ENCODE results near the gene NFATC2.

The NFATC2 gene

GRCh38 chr20:51437182-51437924 lies 105.2 kb downstream of the NFATC2 start:
- no peaks in the 10 kb centered on the region for H3K27me3 ChIP-seq (ENCODE audit: low read length)
- no peak overlapping the region for H3K4me3 ChIP-seq (ENCODE audit: insufficient read depth, low read length, poor library complexity, severe bottlenecking)
- TF ChIP-seq EZH2phosphoT487 (conservative IDR thresholded peaks at IDR 0.05; ENCODE audit: low read length): no peak
- no peak overlapping the region for H2AFZ ChIP-seq (ENCODE audit: low read depth, low read length, severe bottlenecking)
- H3K27ac ChIP-seq (ENCODE audit: low read depth, low read length): no peak overlapping the region
- H3K36me3 ChIP-seq (ENCODE audit: low read length): no peaks in the 10 kb centered on the region
- H3K79me2 ChIP-seq (ENCODE audit: insufficient read depth, low read length): no peaks in the 10 kb centered on the region
- no peaks in the 10 kb centered on the region for H3K9me2 ChIP-seq (replicated peaks; ENCODE audit: insufficient read depth, low read length)
- no peak overlapping the region for H3K4me2 ChIP-seq (ENCODE audit: low read depth, low read length, poor library complexity, severe bottlenecking)
- no peaks in the 10 kb centered on the region for H4K20me1 ChIP-seq (ENCODE audit: low read depth, low read length)
- no peaks in the 10 kb centered on the region for H3F3A ChIP-seq (ENCODE audit: insufficient read depth)
- no peaks in the 10 kb centered on the region for H3K9me3 ChIP-seq (ENCODE audit: insufficient read depth, low read length)
- H3K9ac ChIP-seq (ENCODE audit: low read length): no peak overlapping the region

- no peaks in the 10 kb centered on the region for H3F3A ChIP-seq (ENCODE audit: insufficient read depth)
- no peak for TF ChIP-seq EZH2phosphoT487 (conservative IDR thresholded peaks at IDR 0.05; ENCODE audit: low read length)
- H3K9ac ChIP-seq (ENCODE audit: low read length): no peak overlapping the region
- no peaks in the 10 kb centered on the region for H4K20me1 ChIP-seq (ENCODE audit: low read depth, low read length)
- no peak overlapping the region for H3K4me2 ChIP-seq (ENCODE audit: low read depth, low read length, poor library complexity, severe bottlenecking)
- H3K27me3 ChIP-seq (ENCODE audit: low read length): no peaks in the 10 kb centered on the region
- no peak overlapping the region for H3K4me3 ChIP-seq (ENCODE audit: insufficient read depth, low read length, poor library complexity, severe bottlenecking)
- no peaks in the 10 kb centered on the region for H3K9me3 ChIP-seq (ENCODE audit: insufficient read depth, low read length)
- no peak overlapping the region for H3K27ac ChIP-seq (ENCODE audit: low read depth, low read length)
- no peaks in the 10 kb centered on the region for H3K9me2 ChIP-seq (replicated peaks; ENCODE audit: insufficient read depth, low read length)
- H2AFZ ChIP-seq (ENCODE audit: low read depth, low read length, severe bottlenecking): no peak overlapping the region
- H3K79me2 ChIP-seq (ENCODE audit: insufficient read depth, low read length): no peaks in the 10 kb centered on the region
- H3K36me3 ChIP-seq (ENCODE audit: low read length): no peaks in the 10 kb centered on the region
Observed at GRCh38 chr20:51434580-51435247, 107.8 kb downstream of the NFATC2 start.

GRCh38 chr20:51434026-51434425 lies 108.5 kb downstream of the NFATC2 start:
- H4K20me1 ChIP-seq (ENCODE audit: low read depth, low read length): no peaks in the 10 kb centered on the region
- no peaks in the 10 kb centered on the region for H3F3A ChIP-seq (ENCODE audit: insufficient read depth)
- H3K36me3 ChIP-seq (ENCODE audit: low read length): no peaks in the 10 kb centered on the region
- H2AFZ ChIP-seq (ENCODE audit: low read depth, low read length, severe bottlenecking): no peak overlapping the region
- TF ChIP-seq CTCF (IDR thresholded peaks at IDR 0.05; ENCODE audit: insufficient read depth, low read length, poor library complexity, severe bottlenecking): no peak
- TF ChIP-seq EZH2phosphoT487 (conservative IDR thresholded peaks at IDR 0.05; ENCODE audit: low read length): no peak
- no peak overlapping the region for H3K4me2 ChIP-seq (ENCODE audit: low read depth, low read length, poor library complexity, severe bottlenecking)
- no peaks in the 10 kb centered on the region for H3K9me3 ChIP-seq (ENCODE audit: insufficient read depth, low read length)
- no peaks in the 10 kb centered on the region for H3K9me2 ChIP-seq (replicated peaks; ENCODE audit: insufficient read depth, low read length)
- no peaks in the 10 kb centered on the region for H3K79me2 ChIP-seq (ENCODE audit: insufficient read depth, low read length)
- no peak overlapping the region for H3K27ac ChIP-seq (ENCODE audit: low read depth, low read length)
- no peaks in the 10 kb centered on the region for H3K27me3 ChIP-seq (ENCODE audit: low read length)
- no peak overlapping the region for H3K4me3 ChIP-seq (ENCODE audit: insufficient read depth, low read length, poor library complexity, severe bottlenecking)
- no peak overlapping the region for H3K9ac ChIP-seq (ENCODE audit: low read length)

- Histone ChIP-seq H3K9ac (ENCODE audit: low read length) (no peak overlapping the region), H3K4me3 (ENCODE audit: insufficient read depth, low read length, poor library complexity, severe bottlenecking) (no peak overlapping the region), H4K20me1 (ENCODE audit: low read depth, low read length) (no peaks in the 10 kb centered on the region), H3K9me2 (replicated peaks; ENCODE audit: insufficient read depth, low read length) (no peaks in the 10 kb centered on the region), H3K36me3 (ENCODE audit: low read length) (no peaks in the 10 kb centered on the region), H2AFZ (ENCODE audit: low read depth, low read length, severe bottlenecking) (no peak overlapping the region), H3F3A (ENCODE audit: insufficient read depth) (no peaks in the 10 kb centered on the region), H3K4me2 (ENCODE audit: low read depth, low read length, poor library complexity, severe bottlenecking) (no peak overlapping the region), H3K9me3 (ENCODE audit: insufficient read depth, low read length) (no peaks in the 10 kb centered on the region), H3K79me2 (ENCODE audit: insufficient read depth, low read length) (no peaks in the 10 kb centered on the region), H3K27ac (ENCODE audit: low read depth, low read length) (no peak overlapping the region), H3K27me3 (ENCODE audit: low read length) (no peaks in the 10 kb centered on the region)
- no peak for TF ChIP-seq CTCF (IDR thresholded peaks at IDR 0.05; ENCODE audit: insufficient read depth, low read length, poor library complexity, severe bottlenecking)
- no peak for TF ChIP-seq EZH2phosphoT487 (conservative IDR thresholded peaks at IDR 0.05; ENCODE audit: low read length)
Observed at GRCh38 chr20:51432875-51433274, 109.6 kb downstream of the NFATC2 start.

Data from SU-DHL-6 (cell line).